Measurements from ENCODE around the gene LRP1. TPM values are rescaled to one million over a fixed set of nuclear protein-coding genes. Genes with fewer than 3 reads are reported as not detected.

Gene LRP1
- total RNA-seq, 1 experiment from 2014 or later, result 9.0 TPM

GRCh38 chr12:57148469-57149244, 20.4 kb downstream of the LRP1 start:
- in situ Hi-C loops (cut with HindIII; ENCODE audit: low pct_unique_long_range_greater_than_20kb, low sequenced_read_pairs) (no loop called here), intact Hi-C loops (cut with micrococcal nuclease; ENCODE audit: unreplicated experiment) (no loop called here)
- Histone ChIP-seq H3K27me3 (ENCODE audit: control insufficient read depth, insufficient read depth, low read length) (no peaks in the 10 kb centered on the region), H3K4me1 (ENCODE audit: control insufficient read depth, insufficient read depth, low read length) (no peaks in the 10 kb centered on the region), H3K36me3 (ENCODE audit: control insufficient read depth, insufficient read depth, low read length) (no peaks in the 10 kb centered on the region), H3K27ac (ENCODE audit: low read length) (no peak overlapping the region), H3K9me3 (ENCODE audit: control insufficient read depth, insufficient read depth, low read depth, low read length) (no peaks in the 10 kb centered on the region), H3K4me3 (ENCODE audit: low read depth in 2 of 2, low read length in 2 of 2) (no peak overlapping the region)
- ChIA-PET CTCF (no interaction called here), POLR2A (no interaction called here)
- ATAC-seq, result no peak
- BruUV-seq (replicated peaks), result no TSS peak
- no peak for DNase-seq (ENCODE audit: low read depth, low spot score)
- TF ChIP-seq POLR2AphosphoS5 (IDR thresholded peaks at IDR 0.05; ENCODE audit: low read depth, low read length) (no peak), SIN3A (IDR thresholded peaks at IDR 0.05; ENCODE audit: borderline replicate concordance, insufficient read depth, low read depth, low read length) (no peak), TCF7L2 (IDR thresholded peaks at IDR 0.05; ENCODE audit: low read depth, low read length) (no peak)
- TF ChIP-seq, protein P1, sequence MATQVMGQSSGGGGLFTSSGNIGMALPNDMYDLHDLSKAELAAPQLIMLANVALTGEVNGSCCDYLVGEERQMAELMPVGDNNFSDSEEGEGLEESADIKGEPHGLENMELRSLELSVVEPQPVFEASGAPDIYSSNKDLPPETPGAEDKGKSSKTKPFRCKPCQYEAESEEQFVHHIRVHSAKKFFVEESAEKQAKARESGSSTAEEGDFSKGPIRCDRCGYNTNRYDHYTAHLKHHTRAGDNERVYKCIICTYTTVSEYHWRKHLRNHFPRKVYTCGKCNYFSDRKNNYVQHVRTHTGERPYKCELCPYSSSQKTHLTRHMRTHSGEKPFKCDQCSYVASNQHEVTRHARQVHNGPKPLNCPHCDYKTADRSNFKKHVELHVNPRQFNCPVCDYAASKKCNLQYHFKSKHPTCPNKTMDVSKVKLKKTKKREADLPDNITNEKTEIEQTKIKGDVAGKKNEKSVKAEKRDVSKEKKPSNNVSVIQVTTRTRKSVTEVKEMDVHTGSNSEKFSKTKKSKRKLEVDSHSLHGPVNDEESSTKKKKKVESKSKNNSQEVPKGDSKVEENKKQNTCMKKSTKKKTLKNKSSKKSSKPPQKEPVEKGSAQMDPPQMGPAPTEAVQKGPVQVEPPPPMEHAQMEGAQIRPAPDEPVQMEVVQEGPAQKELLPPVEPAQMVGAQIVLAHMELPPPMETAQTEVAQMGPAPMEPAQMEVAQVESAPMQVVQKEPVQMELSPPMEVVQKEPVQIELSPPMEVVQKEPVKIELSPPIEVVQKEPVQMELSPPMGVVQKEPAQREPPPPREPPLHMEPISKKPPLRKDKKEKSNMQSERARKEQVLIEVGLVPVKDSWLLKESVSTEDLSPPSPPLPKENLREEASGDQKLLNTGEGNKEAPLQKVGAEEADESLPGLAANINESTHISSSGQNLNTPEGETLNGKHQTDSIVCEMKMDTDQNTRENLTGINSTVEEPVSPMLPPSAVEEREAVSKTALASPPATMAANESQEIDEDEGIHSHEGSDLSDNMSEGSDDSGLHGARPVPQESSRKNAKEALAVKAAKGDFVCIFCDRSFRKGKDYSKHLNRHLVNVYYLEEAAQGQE (IDR thresholded peaks at IDR 0.05; ENCODE audit: insufficient read depth in 1 of 2, low read depth in 2 of 2, low read length in 1 of 2), result no peak
- TF ChIP-seq, protein P2, sequence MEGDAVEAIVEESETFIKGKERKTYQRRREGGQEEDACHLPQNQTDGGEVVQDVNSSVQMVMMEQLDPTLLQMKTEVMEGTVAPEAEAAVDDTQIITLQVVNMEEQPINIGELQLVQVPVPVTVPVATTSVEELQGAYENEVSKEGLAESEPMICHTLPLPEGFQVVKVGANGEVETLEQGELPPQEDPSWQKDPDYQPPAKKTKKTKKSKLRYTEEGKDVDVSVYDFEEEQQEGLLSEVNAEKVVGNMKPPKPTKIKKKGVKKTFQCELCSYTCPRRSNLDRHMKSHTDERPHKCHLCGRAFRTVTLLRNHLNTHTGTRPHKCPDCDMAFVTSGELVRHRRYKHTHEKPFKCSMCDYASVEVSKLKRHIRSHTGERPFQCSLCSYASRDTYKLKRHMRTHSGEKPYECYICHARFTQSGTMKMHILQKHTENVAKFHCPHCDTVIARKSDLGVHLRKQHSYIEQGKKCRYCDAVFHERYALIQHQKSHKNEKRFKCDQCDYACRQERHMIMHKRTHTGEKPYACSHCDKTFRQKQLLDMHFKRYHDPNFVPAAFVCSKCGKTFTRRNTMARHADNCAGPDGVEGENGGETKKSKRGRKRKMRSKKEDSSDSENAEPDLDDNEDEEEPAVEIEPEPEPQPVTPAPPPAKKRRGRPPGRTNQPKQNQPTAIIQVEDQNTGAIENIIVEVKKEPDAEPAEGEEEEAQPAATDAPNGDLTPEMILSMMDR (IDR thresholded peaks at IDR 0.05), result no peak

GRCh38 chr12:57149245-57149900, 21.1 kb downstream of the LRP1 start:
- in situ Hi-C loops (cut with HindIII; ENCODE audit: low pct_unique_long_range_greater_than_20kb, low sequenced_read_pairs) (no loop called here), intact Hi-C loops (cut with micrococcal nuclease; ENCODE audit: unreplicated experiment) (no loop called here)
- POLR2A ChIA-PET, result no interaction called here
- Histone ChIP-seq H3K4me3 (ENCODE audit: low read depth in 2 of 2, low read length in 2 of 2) (no peak overlapping the region), H3K4me1 (ENCODE audit: control insufficient read depth, insufficient read depth, low read length) (no peaks in the 10 kb centered on the region), H3K36me3 (ENCODE audit: control insufficient read depth, insufficient read depth, low read length) (no peaks in the 10 kb centered on the region), H3K9me3 (ENCODE audit: control insufficient read depth, insufficient read depth, low read depth, low read length) (no peaks in the 10 kb centered on the region), H3K27ac (ENCODE audit: low read length) (no peak overlapping the region), H3K27me3 (ENCODE audit: control insufficient read depth, insufficient read depth, low read length) (no peaks in the 10 kb centered on the region)
- CTCF ChIA-PET, result no interaction called here
- TF ChIP-seq, protein P2 (IDR thresholded peaks at IDR 0.05), result no peak
- TF ChIP-seq, protein P1 (IDR thresholded peaks at IDR 0.05; ENCODE audit: insufficient read depth in 1 of 2, low read depth in 2 of 2, low read length in 1 of 2), result no peak
- TF ChIP-seq POLR2AphosphoS5 (IDR thresholded peaks at IDR 0.05; ENCODE audit: low read depth, low read length) (no peak), SIN3A (IDR thresholded peaks at IDR 0.05; ENCODE audit: borderline replicate concordance, insufficient read depth, low read depth, low read length) (no peak), TCF7L2 (IDR thresholded peaks at IDR 0.05; ENCODE audit: low read depth, low read length) (no peak)
- DNase-seq (ENCODE audit: low read depth, low spot score) (no peak), ATAC-seq (no peak)
- no TSS peak for BruUV-seq (replicated peaks)
